Kidney epithelial cell (primary cell): ENCODE measurements around the gene LPCAT1. TPM values are rescaled to one million over a fixed set of nuclear protein-coding genes. Genes with fewer than 3 reads are reported as not detected.

ENCODE experiments used
- DNase-seq: peaks from one replicate; pipeline ENCODE4 v3.0.0-alpha.2; 2010; ENCODE audit warnings: low read depth
- H3K27me3 ChIP-seq: 2 replicates; pipeline ENCODE4 v1.6.0; 2011; ENCODE audit warnings: low read length; ENCODE audit not compliant: control insufficient read depth, insufficient read depth
- H3K36me3 ChIP-seq: 2 replicates; pipeline ENCODE4 v1.5.1; 2011; ENCODE audit warnings: low read length; ENCODE audit not compliant: control insufficient read depth, insufficient read depth
- H3K4me3 ChIP-seq: 2 replicates; pipeline ENCODE4 v1.5.1; 2011; ENCODE audit warnings: low read depth, mild to moderate bottlenecking, control low read depth, low read length
- total RNA-seq: library from RNA; depleted of rRNA; stranded (reverse); fragments of >200 nt; gene quantifications from 2 replicates; pipeline ENCODE4 v1.2.3, GENCODE V29; 2015
- TF ChIP-seq, protein P1 (sequence below): IDR thresholded peaks from 2 replicates; pipeline ENCODE4 v1.5.1; 2011; ENCODE audit warnings: mild to moderate bottlenecking, moderate library complexity, low read length, control low read depth, inconsistent platforms; ENCODE audit not compliant: insufficient read depth, poor library complexity, severe bottlenecking

Gene LPCAT1
- total RNA-seq, 1 donor from 2014 or later: 87.6 TPM

GRCh38 chr5:1498623-1499416 lies 24.9 kb downstream of the LPCAT1 start:
- Histone ChIP-seq H3K27me3 (no peaks in the 10 kb centered on the region), H3K4me3 (no peak overlapping the region), H3K36me3 (no peaks in the 10 kb centered on the region)
- TF ChIP-seq, protein P1, sequence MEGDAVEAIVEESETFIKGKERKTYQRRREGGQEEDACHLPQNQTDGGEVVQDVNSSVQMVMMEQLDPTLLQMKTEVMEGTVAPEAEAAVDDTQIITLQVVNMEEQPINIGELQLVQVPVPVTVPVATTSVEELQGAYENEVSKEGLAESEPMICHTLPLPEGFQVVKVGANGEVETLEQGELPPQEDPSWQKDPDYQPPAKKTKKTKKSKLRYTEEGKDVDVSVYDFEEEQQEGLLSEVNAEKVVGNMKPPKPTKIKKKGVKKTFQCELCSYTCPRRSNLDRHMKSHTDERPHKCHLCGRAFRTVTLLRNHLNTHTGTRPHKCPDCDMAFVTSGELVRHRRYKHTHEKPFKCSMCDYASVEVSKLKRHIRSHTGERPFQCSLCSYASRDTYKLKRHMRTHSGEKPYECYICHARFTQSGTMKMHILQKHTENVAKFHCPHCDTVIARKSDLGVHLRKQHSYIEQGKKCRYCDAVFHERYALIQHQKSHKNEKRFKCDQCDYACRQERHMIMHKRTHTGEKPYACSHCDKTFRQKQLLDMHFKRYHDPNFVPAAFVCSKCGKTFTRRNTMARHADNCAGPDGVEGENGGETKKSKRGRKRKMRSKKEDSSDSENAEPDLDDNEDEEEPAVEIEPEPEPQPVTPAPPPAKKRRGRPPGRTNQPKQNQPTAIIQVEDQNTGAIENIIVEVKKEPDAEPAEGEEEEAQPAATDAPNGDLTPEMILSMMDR: no peak
- DNase-seq: no peak

- Histone ChIP-seq H3K4me3 (no peak overlapping the region), H3K36me3 (no peaks in the 10 kb centered on the region), H3K27me3 (no peaks in the 10 kb centered on the region)
- DNase-seq: no peak
- TF ChIP-seq, protein P1: no peak
Observed at GRCh38 chr5:1497795-1498622, 25.8 kb downstream of the LPCAT1 start.

DNA sequence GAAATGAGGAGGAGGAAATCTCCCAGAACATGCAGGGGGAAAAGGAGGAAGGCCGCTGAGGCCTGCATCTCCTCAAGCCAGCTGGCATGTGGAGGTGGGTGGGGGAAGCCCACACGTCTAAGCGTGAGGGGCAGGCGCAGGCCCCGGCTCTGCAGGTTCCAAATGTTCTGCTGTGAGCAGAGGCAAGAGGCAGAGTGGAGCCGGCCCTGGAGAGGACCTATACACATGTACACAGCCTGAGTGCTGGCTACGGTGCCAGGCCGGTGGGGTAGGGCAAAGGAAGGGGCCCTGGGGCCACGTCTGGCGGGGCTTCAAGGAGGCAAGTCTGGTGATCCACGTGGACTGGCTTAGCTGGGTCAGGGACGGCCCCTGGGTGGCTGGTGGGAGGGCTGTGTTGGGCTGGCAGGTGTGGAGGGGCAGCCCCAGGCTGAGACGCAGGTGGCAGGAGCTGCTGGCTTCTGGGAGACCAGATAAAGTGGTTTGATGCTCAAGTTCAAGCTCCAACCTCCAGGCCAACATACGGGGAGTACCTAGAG lies 26.4 kb downstream of the LPCAT1 start:
- no peaks in the 10 kb centered on the region for H3K27me3 ChIP-seq
- H3K4me3 ChIP-seq: no peak overlapping the region
- DNase-seq: no peak
- TF ChIP-seq, protein P1: no peak
- H3K36me3 ChIP-seq: no peaks in the 10 kb centered on the region

- H3K4me3 ChIP-seq: no peak overlapping the region
- no peaks in the 10 kb centered on the region for H3K36me3 ChIP-seq
- TF ChIP-seq, protein P1: no peak
- H3K27me3 ChIP-seq: no peaks in the 10 kb centered on the region
- DNase-seq: no peak
Observed at GRCh38 chr5:1495525-1495897, 28.2 kb downstream of the LPCAT1 start.

DNA sequence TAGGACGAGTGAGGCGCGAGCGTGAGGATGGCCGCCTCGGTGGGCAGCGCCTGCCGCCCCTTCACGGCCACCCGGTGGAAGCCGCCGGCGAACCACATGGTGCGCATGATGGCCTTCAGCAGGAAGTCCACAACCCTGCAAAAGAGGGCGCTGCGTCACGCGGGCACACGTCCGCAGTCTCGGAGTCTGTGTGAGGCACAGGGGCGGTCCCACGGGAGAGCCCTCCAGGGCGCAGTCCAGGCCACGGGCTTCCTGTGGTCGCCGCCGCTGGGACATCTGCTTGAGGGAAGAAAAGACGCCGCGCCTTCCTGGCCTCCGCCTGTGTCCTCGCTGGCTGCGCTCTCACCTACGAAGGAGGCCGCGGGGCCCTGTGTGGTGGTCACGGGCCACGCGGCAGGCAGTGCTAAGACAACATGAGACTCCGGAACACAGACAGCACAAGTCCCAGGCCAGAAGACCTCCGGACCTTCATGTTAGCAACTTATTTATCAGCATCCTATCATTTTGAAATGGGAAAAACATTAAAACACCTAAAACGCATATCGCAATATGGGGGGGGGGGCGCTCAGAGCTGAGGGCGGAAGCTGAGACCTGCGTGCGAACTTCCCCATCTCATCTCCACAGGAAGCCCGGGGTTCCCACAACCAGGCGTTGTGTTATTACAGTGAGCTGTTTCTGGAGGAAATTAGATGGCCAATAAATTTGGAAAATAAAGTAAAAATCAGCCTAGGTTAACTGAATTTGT lies 28.8 kb downstream of the LPCAT1 start:
- Histone ChIP-seq H3K36me3 (no peaks in the 10 kb centered on the region), H3K27me3 (no peaks in the 10 kb centered on the region), H3K4me3 (no peak overlapping the region)
- TF ChIP-seq, protein P1: no peak
- DNase-seq: no peak
